Measurements from ENCODE around the gene CRYBB1. TPM values are rescaled to one million over a fixed set of nuclear protein-coding genes. Genes with fewer than 3 reads are reported as not detected.

The CRYBB1 gene
- total RNA-seq, 1 experiment from 2014 or later = not detected

- TF ChIP-seq POLR2AphosphoS5 (IDR thresholded peaks at IDR 0.05; ENCODE audit: low read depth, low read length) (no peak), CTCF (IDR thresholded peaks at IDR 0.05) (no peak), SIN3A (IDR thresholded peaks at IDR 0.05; ENCODE audit: borderline replicate concordance, insufficient read depth, low read depth, low read length) (no peak), TCF7L2 (IDR thresholded peaks at IDR 0.05; ENCODE audit: low read depth, low read length) (no peak), REST (IDR thresholded peaks at IDR 0.05; ENCODE audit: insufficient read depth in 1 of 2, low read depth in 2 of 2, low read length in 1 of 2) (no peak)
- H3K27me3 ChIP-seq (ENCODE audit: control insufficient read depth, insufficient read depth, low read length) = no peaks in the 10 kb centered on the region
- H3K36me3 ChIP-seq (ENCODE audit: control insufficient read depth, insufficient read depth, low read length) = no peaks in the 10 kb centered on the region
- no peak overlapping the region for H3K4me3 ChIP-seq (ENCODE audit: low read depth in 2 of 2, low read length in 2 of 2)
- DNase-seq (ENCODE audit: low read depth, low spot score) = no peak
- no peak overlapping the region for H3K27ac ChIP-seq (ENCODE audit: low read length)
- H3K9me3 ChIP-seq (ENCODE audit: control insufficient read depth, insufficient read depth, low read depth, low read length) = no peaks in the 10 kb centered on the region
- no peaks in the 10 kb centered on the region for H3K4me1 ChIP-seq (ENCODE audit: control insufficient read depth, insufficient read depth, low read length)
- no TSS peak for BruUV-seq (replicated peaks)
- in situ Hi-C loops (cut with HindIII; ENCODE audit: low pct_unique_long_range_greater_than_20kb, low sequenced_read_pairs) = no loop called here
- CTCF ChIA-PET = no interaction called here
- POLR2A ChIA-PET = no interaction called here
- intact Hi-C loops (cut with micrococcal nuclease; ENCODE audit: unreplicated experiment) = no loop called here
- no peak for ATAC-seq
Observed at GRCh38 chr22:26610072-26610958, 7.5 kb downstream of the CRYBB1 start.

- TF ChIP-seq POLR2AphosphoS5 (IDR thresholded peaks at IDR 0.05; ENCODE audit: low read depth, low read length) (no peak), TCF7L2 (IDR thresholded peaks at IDR 0.05; ENCODE audit: low read depth, low read length) (no peak), REST (IDR thresholded peaks at IDR 0.05; ENCODE audit: insufficient read depth in 1 of 2, low read depth in 2 of 2, low read length in 1 of 2) (no peak), SIN3A (IDR thresholded peaks at IDR 0.05; ENCODE audit: borderline replicate concordance, insufficient read depth, low read depth, low read length) (no peak), CTCF (IDR thresholded peaks at IDR 0.05) (no peak)
- ChIA-PET CTCF (no interaction called here), POLR2A (no interaction called here)
- BruUV-seq (replicated peaks) = no TSS peak
- in situ Hi-C loops (cut with HindIII; ENCODE audit: low pct_unique_long_range_greater_than_20kb, low sequenced_read_pairs) (no loop called here), intact Hi-C loops (cut with micrococcal nuclease; ENCODE audit: unreplicated experiment) (no loop called here)
- Histone ChIP-seq H3K36me3 (ENCODE audit: control insufficient read depth, insufficient read depth, low read length) (no peaks in the 10 kb centered on the region), H3K4me3 (ENCODE audit: low read depth in 2 of 2, low read length in 2 of 2) (no peak overlapping the region), H3K27me3 (ENCODE audit: control insufficient read depth, insufficient read depth, low read length) (no peaks in the 10 kb centered on the region), H3K4me1 (ENCODE audit: control insufficient read depth, insufficient read depth, low read length) (no peaks in the 10 kb centered on the region), H3K27ac (ENCODE audit: low read length) (no peak overlapping the region), H3K9me3 (ENCODE audit: control insufficient read depth, insufficient read depth, low read depth, low read length) (no peaks in the 10 kb centered on the region)
- DNase-seq (ENCODE audit: low read depth, low spot score) = no peak
- ATAC-seq = no peak
Observed at GRCh38 chr22:26609287-26609686, 8.5 kb downstream of the CRYBB1 start.

All from Panc1 (cell line).